ENCODE results near the gene TP53I13. TPM values are rescaled to one million over a fixed set of nuclear protein-coding genes. Genes with fewer than 3 reads are reported as not detected.

Gene TP53I13
- total and polyA plus RNA-seq, 2 donors (not counting 1 experiment from before 2014, with no cell fraction given): 11.1 to 51.5 TPM

DNA sequence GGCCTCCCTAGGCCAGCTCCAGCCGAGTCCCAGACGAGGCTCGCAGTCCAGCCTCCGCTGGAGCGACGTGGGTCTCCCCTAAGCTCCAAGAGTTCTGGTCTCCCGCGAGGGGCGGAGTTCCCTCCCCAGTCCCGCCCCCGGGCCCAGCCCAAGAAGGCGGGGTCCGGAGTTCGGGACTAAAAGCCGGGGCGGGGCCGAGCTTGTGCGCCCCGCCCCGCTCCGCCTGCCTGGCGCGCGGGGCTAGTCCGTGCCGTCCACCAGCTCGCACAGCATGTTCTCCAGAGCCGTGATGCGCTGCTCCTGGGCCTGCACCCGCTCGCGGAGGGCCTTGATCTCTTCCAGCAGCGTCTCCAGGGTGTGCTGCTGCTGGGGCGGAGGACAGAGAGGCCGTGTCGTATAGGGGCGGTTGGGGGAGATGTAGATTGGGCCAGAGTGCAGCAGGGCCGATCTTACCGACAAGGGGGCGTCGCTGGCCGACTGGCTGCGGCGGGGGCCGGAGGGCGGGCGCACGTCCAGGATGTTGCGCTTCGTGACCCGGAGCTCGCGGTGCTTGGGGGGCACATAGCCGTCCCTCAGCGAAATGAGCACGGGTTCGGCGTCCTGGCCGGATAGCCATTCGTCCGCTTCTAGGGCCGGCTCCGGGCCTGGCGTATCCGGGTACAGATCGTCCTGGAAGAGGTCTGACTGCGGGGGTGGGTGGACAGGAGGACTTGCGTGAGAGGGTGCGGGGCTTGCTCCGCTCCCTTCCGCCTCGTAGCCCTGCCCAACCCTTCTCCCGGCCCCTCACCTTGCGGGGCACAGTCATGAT is 47.2 kb downstream of the TP53I13 start:
- Histone ChIP-seq H3K27ac (ENCODE audit: insufficient read depth, low read length) (no peak overlapping the region), H3K4me3 (replicated peaks in 1 of 4; ENCODE audit: control extremely low read depth in 1 of 4, insufficient read depth in 1 of 4, low read depth in 3 of 4, low read length in 4 of 4) (peak overlapping the region in 2 of 4 experiments; percentile 22 to 40), H4K20me1 (ENCODE audit: control insufficient read depth, extremely low read depth, insufficient read depth, low read length) (no peaks in the 10 kb centered on the region), H3K79me2 (ENCODE audit: control insufficient read depth, insufficient read depth, low read length) (no peaks in the 10 kb centered on the region), H3K27me3 (ENCODE audit: control insufficient read depth, insufficient read depth, low read length) (no peaks in the 10 kb centered on the region), H3K36me3 (ENCODE audit: control insufficient read depth, insufficient read depth, low read length) (no peaks in the 10 kb centered on the region), H2AFZ (ENCODE audit: low read length) (peak overlapping the region; percentile 51), H3K4me2 (ENCODE audit: extremely low read depth, insufficient read depth, low read length) (peak overlapping the region; percentile 27), H3K9me3 (ENCODE audit: control insufficient read depth, insufficient read depth, low read depth, low read length) (no peaks in the 10 kb centered on the region), H3K4me1 (ENCODE audit: control insufficient read depth, extremely low read depth, insufficient read depth, low read length) (peaks cover 19% of the 10 kb centered on the region), H3K9ac (ENCODE audit: insufficient read depth, low read length) (no peak overlapping the region)
- TF ChIP-seq CTCF (conservative IDR thresholded peaks at IDR 0.05 in 1 of 2, IDR thresholded peaks at IDR 0.05 in 1 of 2; ENCODE audit: low read depth in 1 of 2, low read length in 2 of 2) (no peak), EZH2 (IDR thresholded peaks at IDR 0.05; ENCODE audit: low read length, missing control alignments) (no peak)
- DNase-seq (ENCODE audit: low read depth in 2 of 2): peak; percentile 79 to 82

- TF ChIP-seq CTCF (conservative IDR thresholded peaks at IDR 0.05 in 1 of 2, IDR thresholded peaks at IDR 0.05 in 1 of 2; ENCODE audit: low read depth in 1 of 2, low read length in 2 of 2): no peak
- no peak for TF ChIP-seq EZH2 (IDR thresholded peaks at IDR 0.05; ENCODE audit: low read length, missing control alignments)
- Histone ChIP-seq H3K4me1 (ENCODE audit: control insufficient read depth, extremely low read depth, insufficient read depth, low read length) (peaks cover 19% of the 10 kb centered on the region), H3K36me3 (ENCODE audit: control insufficient read depth, insufficient read depth, low read length) (no peaks in the 10 kb centered on the region), H3K79me2 (ENCODE audit: control insufficient read depth, insufficient read depth, low read length) (no peaks in the 10 kb centered on the region), H3K27ac (ENCODE audit: insufficient read depth, low read length) (no peak overlapping the region), H3K4me2 (ENCODE audit: extremely low read depth, insufficient read depth, low read length) (peak overlapping the region; percentile 32), H3K9me3 (ENCODE audit: control insufficient read depth, insufficient read depth, low read depth, low read length) (no peaks in the 10 kb centered on the region), H3K9ac (ENCODE audit: insufficient read depth, low read length) (no peak overlapping the region), H4K20me1 (ENCODE audit: control insufficient read depth, extremely low read depth, insufficient read depth, low read length) (no peaks in the 10 kb centered on the region), H3K4me3 (replicated peaks in 1 of 4; ENCODE audit: control extremely low read depth in 1 of 4, insufficient read depth in 1 of 4, low read depth in 3 of 4, low read length in 4 of 4) (peak overlapping the region in 1 of 4 experiments; percentile 40), H2AFZ (ENCODE audit: low read length) (no peak overlapping the region), H3K27me3 (ENCODE audit: control insufficient read depth, insufficient read depth, low read length) (no peaks in the 10 kb centered on the region)
- DNase-seq (ENCODE audit: low read depth in 2 of 2): no peak
Observed at GRCh38 chr17:29616300-29617048, 48.0 kb downstream of the TP53I13 start.

DNA sequence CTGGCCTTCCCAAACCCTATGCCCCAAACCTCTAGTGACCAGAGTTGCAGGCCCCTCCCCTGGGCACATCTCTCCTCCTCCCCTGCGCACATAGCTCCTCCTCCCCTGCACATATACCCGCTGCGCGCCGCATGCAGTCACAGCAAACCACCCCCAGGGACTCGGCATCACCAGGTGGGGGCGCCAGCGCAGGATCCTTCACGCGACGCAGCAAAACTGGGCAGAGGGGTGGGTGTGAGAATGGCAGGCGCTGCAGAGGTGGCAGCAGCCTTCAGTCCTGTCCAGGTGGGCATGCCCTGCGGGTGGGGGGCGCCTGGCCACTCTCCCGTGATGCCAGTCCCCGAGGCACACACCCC is 48.6 kb downstream of the TP53I13 start:
- Histone ChIP-seq H3K27ac (ENCODE audit: insufficient read depth, low read length) (no peak overlapping the region), H3K4me1 (ENCODE audit: control insufficient read depth, extremely low read depth, insufficient read depth, low read length) (peaks cover 23% of the 10 kb centered on the region), H3K4me3 (replicated peaks in 1 of 4; ENCODE audit: control extremely low read depth in 1 of 4, insufficient read depth in 1 of 4, low read depth in 3 of 4, low read length in 4 of 4) (peak overlapping the region in 1 of 4 experiments; percentile 27), H3K9me3 (ENCODE audit: control insufficient read depth, insufficient read depth, low read depth, low read length) (no peaks in the 10 kb centered on the region), H3K4me2 (ENCODE audit: extremely low read depth, insufficient read depth, low read length) (peak overlapping the region; percentile 32), H3K9ac (ENCODE audit: insufficient read depth, low read length) (no peak overlapping the region), H3K36me3 (ENCODE audit: control insufficient read depth, insufficient read depth, low read length) (no peaks in the 10 kb centered on the region), H2AFZ (ENCODE audit: low read length) (peak overlapping the region; percentile 24), H4K20me1 (ENCODE audit: control insufficient read depth, extremely low read depth, insufficient read depth, low read length) (no peaks in the 10 kb centered on the region), H3K79me2 (ENCODE audit: control insufficient read depth, insufficient read depth, low read length) (no peaks in the 10 kb centered on the region), H3K27me3 (ENCODE audit: control insufficient read depth, insufficient read depth, low read length) (no peaks in the 10 kb centered on the region)
- TF ChIP-seq CTCF (conservative IDR thresholded peaks at IDR 0.05 in 1 of 2, IDR thresholded peaks at IDR 0.05 in 1 of 2; ENCODE audit: low read depth in 1 of 2, low read length in 2 of 2): peak; percentile 52 to 74
- TF ChIP-seq EZH2 (IDR thresholded peaks at IDR 0.05; ENCODE audit: low read length, missing control alignments): no peak
- peak; percentile 67 to 79 for DNase-seq (ENCODE audit: low read depth in 2 of 2)

Measured in fibroblast of lung (primary cell).